Stimulated activated CD4-positive, alpha-beta T cell treated with anti-CD3 and anti-CD28 coated beads, TNF-alpha, amount 100 ng/mL, for 48 hours (primary cell): ENCODE data around the gene OR56B1.
"Not testable (repeated sequence)": the region's sequence is repeated elsewhere in the genome, so short reads cannot be mapped to it uniquely, and the experiment has no call there.

ENCODE experiments used
- DNase-seq, 3 donors: peaks; one replicate each; pipeline ENCODE4 v3.0.0-alpha.2; 2020; ENCODE audit warnings: low read depth in 3 of 3

OR56B1 gene, protein sequence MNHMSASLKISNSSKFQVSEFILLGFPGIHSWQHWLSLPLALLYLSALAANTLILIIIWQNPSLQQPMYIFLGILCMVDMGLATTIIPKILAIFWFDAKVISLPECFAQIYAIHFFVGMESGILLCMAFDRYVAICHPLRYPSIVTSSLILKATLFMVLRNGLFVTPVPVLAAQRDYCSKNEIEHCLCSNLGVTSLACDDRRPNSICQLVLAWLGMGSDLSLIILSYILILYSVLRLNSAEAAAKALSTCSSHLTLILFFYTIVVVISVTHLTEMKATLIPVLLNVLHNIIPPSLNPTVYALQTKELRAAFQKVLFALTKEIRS

DNA sequence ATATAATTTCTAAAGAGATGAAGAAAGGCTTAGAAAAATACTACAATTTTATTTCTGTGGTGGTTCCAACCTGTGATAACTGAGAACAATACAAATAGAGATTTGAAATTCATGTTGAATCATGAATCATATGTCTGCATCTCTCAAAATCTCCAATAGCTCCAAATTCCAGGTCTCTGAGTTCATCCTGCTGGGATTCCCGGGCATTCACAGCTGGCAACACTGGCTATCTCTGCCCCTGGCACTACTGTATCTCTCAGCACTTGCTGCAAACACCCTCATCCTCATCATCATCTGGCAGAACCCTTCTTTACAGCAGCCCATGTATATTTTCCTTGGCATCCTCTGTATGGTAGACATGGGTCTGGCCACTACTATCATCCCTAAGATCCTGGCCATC, at the start of gene OR56B1:
TSS of gene OR56B1 (plus strand) at position 53 of the 400 bp plus-strand sequence. CDS start at position 122, 69 bp downstream.
- no peak for DNase-seq

DNA sequence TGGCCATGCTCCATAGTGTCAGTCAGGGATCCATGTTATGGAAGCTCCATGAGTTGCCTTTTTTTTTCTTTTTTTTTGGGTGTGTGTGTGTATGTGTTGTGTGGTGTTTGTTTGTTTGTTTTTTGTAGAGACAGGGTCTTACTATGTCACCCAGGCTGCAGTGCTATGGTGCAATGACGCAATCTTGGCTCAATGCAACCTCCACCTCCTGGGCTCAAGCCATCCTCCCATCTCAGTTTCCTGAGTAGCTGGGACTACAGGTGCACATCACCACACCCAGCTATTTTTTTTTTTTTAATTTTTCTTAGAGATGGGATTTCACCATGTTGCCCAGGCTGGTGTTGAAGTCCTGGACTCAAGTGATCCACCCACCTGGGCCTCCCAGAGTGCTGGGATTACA, 47.8 kb upstream of the OR56B1 start:
- no peak for DNase-seq

DNA sequence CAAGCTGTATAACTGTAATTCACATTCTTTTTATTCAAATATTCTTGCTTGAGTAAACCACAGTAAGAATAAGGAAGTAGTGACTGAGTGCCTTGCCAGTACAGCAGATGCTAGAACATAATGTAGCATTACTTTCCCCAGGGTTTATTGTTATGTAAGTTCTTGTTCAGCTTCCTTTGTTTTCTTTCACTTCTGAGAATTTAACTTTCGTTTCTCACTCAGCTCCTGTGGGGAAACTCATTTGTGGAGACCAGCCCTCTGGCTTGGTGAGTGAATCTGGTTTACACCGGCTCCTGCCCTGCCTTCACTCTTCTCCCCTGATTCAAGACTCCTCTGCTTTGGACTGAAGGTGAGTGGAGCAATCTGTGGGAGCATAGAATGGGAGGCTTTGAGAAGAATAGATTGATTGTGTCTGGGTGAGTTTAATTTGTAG, 46.7 kb upstream of the OR56B1 start, which contains the start of gene TRIM22:
TSS of gene TRIM22 (plus strand) at position 240 of the 433 bp plus-strand sequence. CDS start 6,443 bp downstream, outside the sequence.
- peak in 2 of 3 donors; percentile 21 to 26 for DNase-seq

DNA sequence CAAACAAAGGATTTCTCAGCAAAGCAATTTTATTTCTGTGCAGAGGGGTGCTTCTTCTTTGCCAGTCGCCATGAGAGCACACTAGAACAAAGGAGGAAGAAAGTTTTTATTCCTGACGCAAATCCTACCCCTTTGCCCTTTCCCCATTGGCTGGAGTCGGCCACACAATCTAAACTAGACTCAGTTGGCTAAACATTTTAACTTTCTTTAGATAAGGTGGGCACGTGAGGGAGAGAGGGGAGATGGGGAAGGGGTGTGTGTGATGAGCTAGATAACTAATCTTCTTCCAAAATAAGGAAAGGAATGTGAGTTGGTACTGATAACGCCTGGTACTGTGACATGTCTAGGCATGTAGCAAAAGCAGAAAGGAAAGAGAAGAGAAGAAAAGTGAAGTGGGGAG, 46.0 kb upstream of the OR56B1 start:
- no peak for DNase-seq

DNA sequence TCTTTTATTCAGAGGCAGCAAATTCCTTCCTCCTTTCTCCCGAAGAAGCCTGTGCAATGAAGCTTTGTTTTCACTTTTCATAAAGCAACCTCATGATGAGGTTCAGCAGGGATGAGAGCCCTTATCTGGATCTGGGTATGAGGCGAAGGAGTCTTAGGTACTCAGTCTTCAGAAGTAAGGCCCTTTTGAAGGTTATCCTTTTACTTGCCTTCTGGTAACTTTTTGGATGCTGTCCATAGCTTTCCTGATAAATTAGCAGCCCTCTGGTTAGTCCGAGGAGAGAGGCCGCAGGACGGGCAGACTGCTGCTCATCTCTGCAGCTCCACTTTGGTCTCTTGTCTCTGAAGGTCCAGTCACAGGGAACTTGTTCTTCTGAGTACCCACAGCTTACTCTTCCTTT, 45.5 kb upstream of the OR56B1 start:
- DNase-seq, result no peak

DNA sequence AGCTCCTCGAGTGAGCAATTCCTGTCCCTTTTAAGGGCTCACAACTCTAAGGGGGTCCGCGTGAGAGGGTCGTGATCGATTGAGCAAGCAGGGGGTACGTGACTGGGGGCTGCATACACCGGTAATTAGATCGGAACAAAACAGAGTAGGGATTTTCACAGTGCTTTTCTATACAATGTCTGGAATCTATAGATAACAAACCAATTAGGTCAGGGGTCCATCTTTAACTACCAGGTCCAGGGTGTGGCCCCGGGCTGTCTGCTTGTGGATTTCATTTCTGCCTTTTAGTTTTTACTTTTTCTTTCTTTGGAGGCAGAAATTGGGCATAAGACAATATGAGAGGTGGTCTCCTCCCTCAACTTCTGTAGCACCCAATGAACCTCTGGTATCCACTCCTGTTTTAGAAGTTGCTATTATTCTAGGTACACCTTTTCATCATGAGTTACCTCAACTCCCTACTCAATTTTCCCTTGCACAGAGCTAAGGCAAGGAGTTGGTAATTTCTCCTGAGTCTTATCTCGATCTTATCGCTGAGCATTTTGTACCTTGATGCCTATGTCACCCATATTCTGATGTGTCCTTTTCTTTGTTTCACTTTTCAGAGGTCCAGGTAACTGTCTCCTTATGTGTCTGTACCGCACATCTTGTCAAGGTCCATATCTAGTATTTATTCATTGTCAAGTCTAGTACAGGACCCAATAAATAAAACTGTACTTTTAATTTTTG, 44.8 kb upstream of the OR56B1 start:
- DNase-seq, result not testable (repeated sequence)

DNA sequence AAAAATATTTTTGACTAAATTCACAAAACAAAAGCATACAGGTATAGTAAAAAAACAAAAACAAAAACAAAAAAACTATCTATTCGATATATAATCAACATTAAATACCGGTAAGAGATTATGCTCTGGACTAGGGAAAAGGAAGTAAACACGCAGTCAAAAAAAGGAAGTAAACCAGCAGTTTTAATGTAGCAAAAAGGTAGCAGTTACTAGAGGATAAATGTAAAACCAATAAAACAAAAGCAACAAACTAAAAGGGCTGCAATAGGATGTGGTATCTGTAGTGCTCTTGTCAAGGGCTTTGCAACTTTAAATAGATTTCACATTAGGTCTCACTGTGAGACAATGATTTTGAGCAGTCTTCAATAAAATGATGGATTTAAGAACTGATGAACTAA, 44.3 kb upstream of the OR56B1 start:
- no peak for DNase-seq

DNA sequence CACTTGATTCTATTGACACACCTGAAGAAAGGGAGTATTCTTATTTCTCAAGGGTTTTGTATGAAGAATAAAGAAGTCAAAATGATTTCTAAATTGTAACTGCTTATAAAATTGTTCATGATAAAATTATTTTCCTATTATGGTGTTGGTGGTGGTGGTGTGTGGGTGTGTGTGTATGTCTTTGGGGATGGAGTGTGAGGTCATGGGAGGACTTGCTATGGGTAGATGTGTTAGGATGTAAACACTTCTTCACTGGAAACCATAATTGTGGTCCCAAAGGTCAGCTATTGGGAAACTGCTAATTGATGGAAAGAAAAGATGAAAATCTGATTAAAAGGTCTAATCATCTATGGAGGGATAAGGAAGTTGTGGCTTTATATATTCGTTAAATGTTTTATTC, 41.6 kb upstream of the OR56B1 start:
- DNase-seq, result no peak

DNA sequence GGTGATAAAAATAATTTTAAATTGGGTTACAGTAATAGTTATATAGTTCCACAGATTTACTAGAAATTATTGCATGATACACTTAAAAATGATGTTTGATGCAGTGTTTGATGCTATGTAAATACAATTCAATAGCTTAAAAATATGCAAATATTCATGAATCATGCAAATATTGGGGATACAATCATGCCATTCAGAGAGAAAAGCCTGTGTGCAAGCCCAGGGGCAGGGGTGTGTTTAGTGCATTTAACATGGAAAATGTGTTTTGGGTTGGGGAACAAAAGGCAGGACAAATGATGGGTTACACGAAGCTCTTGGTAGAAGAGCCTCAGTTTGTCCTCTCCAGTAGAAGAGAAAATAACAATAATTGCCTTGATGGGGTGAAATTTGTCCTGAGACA, 40.7 kb upstream of the OR56B1 start:
- no peak for DNase-seq

DNA sequence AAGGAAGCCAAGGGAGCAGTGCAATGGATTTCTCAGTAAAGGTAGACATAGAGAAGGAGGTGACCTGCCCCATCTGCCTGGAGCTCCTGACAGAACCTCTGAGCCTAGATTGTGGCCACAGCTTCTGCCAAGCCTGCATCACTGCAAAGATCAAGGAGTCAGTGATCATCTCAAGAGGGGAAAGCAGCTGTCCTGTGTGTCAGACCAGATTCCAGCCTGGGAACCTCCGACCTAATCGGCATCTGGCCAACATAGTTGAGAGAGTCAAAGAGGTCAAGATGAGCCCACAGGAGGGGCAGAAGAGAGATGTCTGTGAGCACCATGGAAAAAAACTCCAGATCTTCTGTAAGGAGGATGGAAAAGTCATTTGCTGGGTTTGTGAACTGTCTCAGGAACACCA, 40.0 kb upstream of the OR56B1 start:
- no peak for DNase-seq

DNA sequence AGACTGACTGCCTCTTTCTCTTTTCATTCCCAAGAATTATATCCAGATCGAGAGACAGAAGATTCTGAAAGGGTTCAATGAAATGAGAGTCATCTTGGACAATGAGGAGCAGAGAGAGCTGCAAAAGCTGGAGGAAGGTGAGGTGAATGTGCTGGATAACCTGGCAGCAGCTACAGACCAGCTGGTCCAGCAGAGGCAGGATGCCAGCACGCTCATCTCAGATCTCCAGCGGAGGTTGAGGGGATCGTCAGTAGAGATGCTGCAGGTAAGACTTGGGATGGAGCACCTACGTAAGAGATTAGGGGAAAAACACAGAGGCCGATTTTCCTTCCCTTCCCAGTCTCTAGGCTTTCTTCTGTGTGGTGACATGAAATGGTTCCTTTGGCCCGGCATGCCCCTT, 38.0 kb upstream of the OR56B1 start:
- no peak for DNase-seq

DNA sequence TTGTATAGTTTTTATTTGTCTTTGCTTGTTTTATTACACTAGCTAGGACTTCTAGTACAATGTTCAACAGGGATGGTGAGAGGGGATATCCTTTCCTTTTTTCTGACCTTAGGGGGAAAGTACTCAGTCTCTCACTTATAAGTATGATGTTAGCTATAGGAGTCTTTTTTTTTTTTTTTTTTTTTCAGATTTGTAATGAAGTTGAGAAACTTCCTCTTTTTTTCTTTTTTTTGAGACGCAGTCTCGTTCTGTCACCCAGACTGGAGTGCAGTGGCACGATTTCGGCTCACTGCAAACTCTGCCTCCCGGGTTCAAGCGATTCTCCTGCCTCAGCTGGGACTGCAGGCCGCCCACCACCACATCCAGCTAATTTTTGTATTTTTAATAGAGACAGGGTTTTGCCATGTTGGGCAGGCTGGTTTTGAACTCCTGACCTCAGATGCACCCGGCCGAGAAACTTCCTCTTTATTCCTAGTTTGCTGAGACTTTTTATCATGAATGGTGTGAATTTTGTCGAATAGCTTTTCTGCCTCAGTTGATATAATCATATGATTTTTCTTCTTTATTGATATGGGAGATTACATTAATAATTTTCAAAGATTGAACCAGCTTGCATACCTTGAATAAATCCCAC, 35.7 kb upstream of the OR56B1 start:
- DNase-seq, result no peak

DNA sequence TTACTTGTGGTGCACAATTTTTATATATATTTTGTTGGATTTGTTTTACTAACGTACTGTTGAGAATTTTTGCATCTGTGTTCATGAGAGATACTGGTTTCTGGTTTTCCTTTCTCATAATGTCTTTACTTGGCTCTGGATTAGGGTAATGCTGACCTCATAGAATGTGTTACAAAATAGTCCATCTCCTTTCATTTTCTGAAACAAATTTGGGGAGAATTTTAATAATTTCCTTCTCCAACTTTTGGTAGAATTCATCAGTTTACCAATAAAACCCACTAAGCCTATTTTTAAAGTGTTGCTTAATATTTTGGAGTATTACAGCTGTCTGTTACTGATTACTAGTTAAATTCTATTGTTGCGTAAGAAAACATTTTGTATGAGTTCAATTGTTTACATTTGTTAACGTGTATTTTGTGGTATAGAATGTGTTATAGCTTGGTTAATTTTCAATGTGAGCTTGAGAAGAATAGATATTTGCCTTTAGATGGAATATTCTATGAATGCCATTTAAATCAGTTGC, 35.1 kb upstream of the OR56B1 start:
- DNase-seq, result no peak

DNA sequence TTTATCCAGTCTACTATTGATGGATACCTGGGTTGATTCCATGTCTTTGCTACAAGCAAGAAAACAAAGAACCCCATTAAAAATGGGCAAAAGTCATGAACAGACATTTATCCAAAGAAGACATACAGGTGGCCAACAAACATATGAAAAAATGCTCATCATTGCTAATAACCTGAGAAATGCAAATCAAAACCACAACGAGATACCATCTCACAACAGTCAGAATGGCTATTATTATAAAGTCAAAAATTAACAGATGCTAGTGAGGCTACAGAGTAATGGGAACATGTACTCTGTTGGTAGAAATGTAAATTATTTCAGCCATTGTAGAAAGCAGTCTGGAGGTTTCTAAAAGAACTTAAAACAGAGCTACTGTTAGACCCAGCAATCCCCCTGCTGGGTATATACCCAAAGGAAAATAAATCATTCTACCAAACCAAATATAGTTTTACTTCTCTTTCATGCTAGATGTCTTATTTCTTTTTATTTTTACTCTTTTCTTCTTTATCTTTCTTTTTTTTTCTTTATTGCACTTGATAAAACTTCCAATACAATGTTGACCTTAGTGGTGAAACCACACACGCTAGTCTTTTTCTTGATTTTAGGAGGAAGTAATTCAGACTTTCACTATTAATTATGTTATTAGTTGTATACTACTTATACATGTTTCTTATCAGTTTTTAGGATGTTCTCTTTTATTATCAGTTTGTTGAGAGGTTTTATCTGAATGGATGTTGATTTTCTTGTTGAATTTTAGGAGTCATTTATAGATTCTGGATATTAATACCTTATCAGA, 32.3 kb upstream of the OR56B1 start:
- DNase-seq, result no peak

DNA sequence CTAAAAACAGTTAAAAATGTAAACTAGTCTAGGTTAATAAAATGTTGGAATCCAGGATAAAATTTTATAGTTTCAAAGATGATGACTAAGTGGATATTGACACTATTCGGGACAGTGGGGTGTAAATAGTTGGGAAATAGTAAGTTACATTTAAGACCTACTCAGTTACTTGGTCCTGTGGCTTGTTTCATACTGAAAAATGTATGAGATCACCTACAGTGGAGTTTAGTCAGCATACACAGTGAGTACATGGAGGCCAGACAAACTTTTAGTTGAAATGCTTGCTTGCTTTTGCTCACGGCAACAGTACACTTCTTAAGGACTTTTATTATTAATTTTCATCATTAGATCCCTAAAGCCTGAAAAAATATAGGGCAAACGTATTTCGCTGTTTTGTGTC, 30.6 kb upstream of the OR56B1 start:
- DNase-seq, result no peak

DNA sequence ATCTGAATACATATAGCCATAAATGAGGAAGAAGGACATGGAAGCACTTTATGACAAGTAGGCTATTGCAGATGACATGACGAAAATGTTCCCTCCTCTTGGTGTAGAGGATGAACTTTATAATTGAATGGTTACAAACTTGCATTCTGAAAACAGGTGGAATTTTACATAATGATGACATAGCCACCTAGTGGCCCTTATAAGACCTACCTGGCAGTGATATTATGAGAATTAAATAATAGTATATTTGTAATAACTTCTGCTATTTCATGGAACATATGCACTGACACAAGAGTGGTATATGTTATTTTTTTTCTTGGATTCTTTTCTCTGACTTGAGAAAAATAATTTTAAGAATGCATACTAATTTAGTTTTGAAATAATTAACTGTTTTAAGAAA, 23.7 kb upstream of the OR56B1 start:
- DNase-seq, result no peak

DNA sequence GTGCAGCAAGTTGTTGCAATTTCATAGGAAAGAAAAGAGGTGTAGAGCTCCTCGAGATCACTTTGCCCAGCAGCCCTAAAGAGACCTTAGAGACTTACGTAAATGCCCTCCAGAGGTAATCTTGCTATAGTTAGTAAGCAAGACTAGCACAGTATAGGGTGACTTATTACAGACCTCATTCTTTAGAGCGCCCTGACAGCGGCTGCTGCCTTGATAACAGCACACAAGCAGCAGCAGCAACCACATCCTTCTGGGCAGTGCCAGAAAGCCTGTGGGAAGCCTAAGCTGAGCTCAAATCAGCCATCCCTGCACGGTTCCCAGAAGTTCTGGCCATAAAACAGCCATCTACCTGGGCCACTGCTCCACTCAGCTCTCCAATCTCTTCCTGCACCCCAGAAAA, 22.6 kb upstream of the OR56B1 start:
- DNase-seq, result no peak

DNA sequence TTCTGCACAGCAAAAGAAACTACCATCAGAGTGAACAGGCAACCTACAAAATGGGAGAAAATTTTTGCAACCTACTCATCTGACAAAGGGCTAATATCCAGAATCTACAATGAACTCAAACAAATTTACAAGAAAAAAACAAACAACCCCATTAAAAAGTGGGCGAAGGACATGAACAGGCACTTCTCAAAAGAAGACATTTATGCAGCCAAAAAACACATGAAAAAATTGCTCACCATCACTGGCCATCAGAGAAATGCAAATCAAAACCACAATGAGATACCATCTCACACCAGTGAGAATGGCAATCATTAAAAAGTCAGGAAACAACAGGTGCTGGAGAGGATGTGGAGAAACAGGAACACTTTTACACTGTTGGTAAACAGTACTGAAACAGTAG, 19.7 kb upstream of the OR56B1 start:
- not testable (repeated sequence) for DNase-seq

DNA sequence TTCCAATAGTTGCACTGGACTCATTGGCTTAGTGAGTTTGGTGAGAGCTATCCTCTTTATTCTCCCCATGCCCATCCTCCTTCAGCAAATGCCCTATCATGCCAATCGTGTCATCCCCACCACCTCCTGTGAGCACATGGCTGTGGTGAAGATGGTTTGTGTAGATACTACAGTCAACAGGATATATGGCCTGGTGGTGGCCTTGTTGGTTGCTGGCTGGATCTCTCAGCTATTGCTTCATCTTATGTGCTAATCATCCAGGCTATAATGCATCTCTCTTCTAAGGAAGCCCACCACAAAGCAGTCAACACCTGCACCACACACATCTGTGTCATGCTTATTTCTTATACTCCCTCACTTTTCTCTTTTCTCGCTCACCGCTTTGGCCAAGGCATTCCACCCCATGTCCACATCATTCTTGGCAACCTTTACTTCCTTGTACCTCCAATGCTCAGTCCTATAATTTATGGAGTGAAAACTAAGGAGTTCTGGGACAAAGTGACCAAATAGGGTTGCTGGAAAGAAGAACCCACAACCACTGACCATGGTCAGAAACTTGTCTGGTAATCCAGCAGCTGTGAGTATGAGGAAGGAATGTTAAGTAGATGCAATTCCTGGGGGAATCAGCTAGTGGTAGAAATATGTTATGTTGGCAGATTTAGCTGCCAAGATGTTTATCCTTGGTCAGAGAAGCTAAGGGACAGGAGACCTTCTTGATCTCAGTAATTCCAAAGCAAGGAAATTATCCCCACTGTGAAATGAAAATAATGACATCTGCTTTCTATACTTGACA, 16.3 kb upstream of the OR56B1 start:
- no peak for DNase-seq

DNA sequence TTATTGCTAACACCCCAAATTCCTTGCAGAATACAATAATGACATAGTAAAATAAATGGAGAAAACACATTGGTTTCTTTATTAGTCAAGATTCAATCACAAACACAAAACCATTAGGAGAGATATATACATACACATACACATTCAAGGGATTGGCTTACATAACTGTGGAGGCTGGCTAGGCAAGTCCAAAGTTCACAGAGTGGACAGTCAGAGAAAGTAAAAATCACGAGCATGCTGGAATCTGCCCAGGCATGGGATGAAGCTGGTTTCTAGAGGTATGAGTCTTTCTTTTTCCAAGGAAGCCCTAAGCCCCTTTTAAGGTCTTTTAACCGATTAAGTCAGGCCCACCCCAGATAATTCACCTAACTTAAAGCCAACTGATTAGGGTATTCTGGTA, 13.6 kb upstream of the OR56B1 start:
- no peak for DNase-seq

DNA sequence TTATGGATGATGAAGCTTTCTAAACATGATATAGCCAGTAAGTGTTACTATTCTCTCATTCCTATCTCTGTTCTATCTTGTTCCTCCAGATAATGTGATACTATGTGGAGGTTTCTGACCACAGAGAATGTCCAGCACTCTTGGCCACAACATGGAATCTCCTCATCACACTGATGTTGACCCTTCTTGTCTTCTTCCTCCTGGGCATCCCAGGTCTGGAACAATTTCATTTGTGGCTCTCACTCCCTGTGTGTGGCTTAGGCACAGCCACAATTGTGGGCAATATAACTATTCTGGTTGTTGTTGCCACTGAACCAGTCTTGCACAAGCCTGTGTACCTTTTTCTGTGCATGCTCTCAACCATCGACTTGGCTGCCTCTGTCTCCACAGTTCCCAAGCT, 9.9 kb upstream of the OR56B1 start:
- DNase-seq, result no peak
